ENCODE measurements around the gene ASB1. TPM values are rescaled to one million over a fixed set of nuclear protein-coding genes. Genes with fewer than 3 reads are reported as not detected.

ASB1 gene
- total and polyA plus RNA-seq, 2 of the 13 experiments (the other 11 are each of a cell fraction or from before 2014, with no cell fraction given) = 48.6 to 49.2 TPM

DNA sequence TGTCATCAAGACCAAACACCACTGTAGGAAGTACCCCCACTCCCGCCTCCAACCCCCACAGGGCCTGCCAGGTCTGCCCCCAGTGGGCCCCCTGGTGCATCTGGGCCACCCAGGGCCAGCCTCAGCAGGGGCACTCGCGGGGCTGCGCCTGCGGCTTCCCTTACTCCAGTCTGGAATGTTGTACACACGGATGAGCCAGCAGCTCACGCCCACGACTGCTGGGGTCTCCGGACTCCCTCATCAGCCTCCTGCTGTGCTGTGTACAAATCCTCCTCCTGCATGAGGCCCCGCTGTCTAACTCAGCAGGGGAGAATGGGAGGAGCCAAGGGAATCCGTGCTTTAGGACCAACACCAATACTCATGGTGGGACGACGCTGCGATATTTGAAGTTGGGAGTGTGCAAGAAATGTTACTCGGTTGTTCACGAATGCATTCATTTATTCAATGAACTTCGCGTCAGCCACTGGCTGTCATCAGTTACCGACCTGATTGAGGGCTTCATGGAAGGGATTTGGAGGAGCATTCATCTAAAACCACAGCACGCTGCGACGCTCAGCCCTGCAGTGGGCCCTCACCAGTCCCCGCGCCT is 654 bp upstream of the ASB1 start:
- peaks cover 40% of the 10 kb centered on the region for H3K79me2 ChIP-seq (ENCODE audit: insufficient read depth, low read length)
- H3K9ac ChIP-seq (ENCODE audit: insufficient read depth, low read depth, low read length) = peak overlapping the region; percentile 95
- peaks cover 42% of the 10 kb centered on the region for H3K4me1 ChIP-seq (ENCODE audit: insufficient read depth, low read length)
- TSS peak; percentile 99 for BruUV-seq (replicated peaks)
- no peaks in the 10 kb centered on the region; a peak in 1 of 5 replicates for H3K27me3 ChIP-seq (ENCODE audit: control insufficient read depth in 1 of 2, insufficient read depth in 2 of 2, low read length in 2 of 2)
- H3K9me3 ChIP-seq (ENCODE audit: low read length) = no peaks in the 10 kb centered on the region
- intact Hi-C loops (cut with micrococcal nuclease; ENCODE audit: unreplicated experiment) (no loop called here), in situ Hi-C loops (cut with HindIII; ENCODE audit: extremely low pct_ligation_motif_present, low pct_unique_long_range_greater_than_20kb) (no loop called here)
- H4K20me1 ChIP-seq (ENCODE audit: insufficient read depth, low read length) = peaks cover 16% of the 10 kb centered on the region
- FAIRE-seq (no peak), ATAC-seq (peak; percentile 54), DNase-seq (ENCODE audit: low spot score) (peak; percentile 57)
- H2AFZ ChIP-seq (ENCODE audit: low read length) = no peak overlapping the region
- ChIA-PET CTCF (ENCODE audit: low intra/inter-chr PET ratio, low total read pairs) (interaction anchor here (1.3 kb wide), 1 partner anchor 55 kb away, joined by 3 read pairs; no protein-coding TSS in a partner anchor), POLR2A (no interaction called here)
- peak overlapping the region; percentile 84 to 94 (median 92) for H3K4me3 ChIP-seq (replicated peaks in 1 of 3; ENCODE audit: insufficient read depth in 1 of 3, low read depth in 2 of 3, low read length in 3 of 3)
- H3K36me3 ChIP-seq (replicated peaks in 1 of 2; ENCODE audit: control insufficient read depth in 1 of 2, insufficient read depth in 2 of 2, low read length in 2 of 2) = peaks cover 5 to 11% of the 10 kb centered on the region in 2 experiments; a peak in 4 of 5 replicates
- H3K27ac ChIP-seq (ENCODE audit: extremely low read length, insufficient read depth, low read length) = peak overlapping the region; percentile 87
- WGBS (ENCODE audit: low lambda C conversion rate) = 2% methylated on average over 15 of the region's 24 CpGs
- H3K4me2 ChIP-seq (ENCODE audit: low read depth, low read length) = peak overlapping the region; percentile 84
- no peak for TF ChIP-seq SIX4 (CRISPR knock-in tag; IDR thresholded peaks at IDR 0.05)
- TF ChIP-seq MBNL3 (CRISPR knock-in tag; conservative IDR thresholded peaks at IDR 0.05) = no peak
- TF ChIP-seq RXRA (CRISPR knock-in tag; IDR thresholded peaks at IDR 0.05) = 0 out of 2 replicates have a peak, but pooled peaks have one; percentile 41
- no peak for TF ChIP-seq SUZ12 (IDR thresholded peaks at IDR 0.05; ENCODE audit: low read depth, low read length)
- no peak for TF ChIP-seq ZBTB7B (CRISPR knock-in tag; IDR thresholded peaks at IDR 0.05)
- TF ChIP-seq PRPF4 (IDR thresholded peaks at IDR 0.05; ENCODE audit: low read depth, low read length, poor library complexity, severe bottlenecking) = no peak
- TF ChIP-seq ZNF619 (CRISPR knock-in tag; IDR thresholded peaks at IDR 0.05) = 0 out of 2 replicates have a peak, but pooled peaks have one; percentile 23
- no peak for TF ChIP-seq SMC3 (IDR thresholded peaks at IDR 0.05; ENCODE audit: low read length)
- TF ChIP-seq NFE2 (CRISPR knock-in tag; IDR thresholded peaks at IDR 0.05) = peak; percentile 40; the same call in 1 of the 2 replicates
- TF ChIP-seq CSRNP1 (CRISPR knock-in tag; IDR thresholded peaks at IDR 0.05) = peak; percentile 53; the same call in 1 of the 2 replicates
- TF ChIP-seq ZNF660 (CRISPR knock-in tag; IDR thresholded peaks at IDR 0.05; ENCODE audit: borderline replicate concordance, low read depth) = 0 out of 2 replicates have a peak, but pooled peaks have one; percentile 17
- no peak for TF ChIP-seq ZFP41 (CRISPR knock-in tag; IDR thresholded peaks at IDR 0.05; ENCODE audit: borderline replicate concordance)
- no peak for TF ChIP-seq NFIC (IDR thresholded peaks at IDR 0.05; ENCODE audit: low read length)
- TF ChIP-seq, protein P1, sequence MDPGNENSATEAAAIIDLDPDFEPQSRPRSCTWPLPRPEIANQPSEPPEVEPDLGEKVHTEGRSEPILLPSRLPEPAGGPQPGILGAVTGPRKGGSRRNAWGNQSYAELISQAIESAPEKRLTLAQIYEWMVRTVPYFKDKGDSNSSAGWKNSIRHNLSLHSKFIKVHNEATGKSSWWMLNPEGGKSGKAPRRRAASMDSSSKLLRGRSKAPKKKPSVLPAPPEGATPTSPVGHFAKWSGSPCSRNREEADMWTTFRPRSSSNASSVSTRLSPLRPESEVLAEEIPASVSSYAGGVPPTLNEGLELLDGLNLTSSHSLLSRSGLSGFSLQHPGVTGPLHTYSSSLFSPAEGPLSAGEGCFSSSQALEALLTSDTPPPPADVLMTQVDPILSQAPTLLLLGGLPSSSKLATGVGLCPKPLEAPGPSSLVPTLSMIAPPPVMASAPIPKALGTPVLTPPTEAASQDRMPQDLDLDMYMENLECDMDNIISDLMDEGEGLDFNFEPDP (CRISPR knock-in tag; conservative IDR thresholded peaks at IDR 0.05) = peak; percentile 99
- TF ChIP-seq CBX5 (CRISPR knock-in tag; IDR thresholded peaks at IDR 0.05; ENCODE audit: borderline replicate concordance) = 0 out of 2 replicates have a peak, but pooled peaks have one; percentile 44
- 0 out of 2 replicates have a peak, but pooled peaks have one; percentile 11 for TF ChIP-seq ZNF180 (CRISPR knock-in tag; IDR thresholded peaks at IDR 0.05; ENCODE audit: borderline replicate concordance, low read depth)
- TF ChIP-seq, protein P2, sequence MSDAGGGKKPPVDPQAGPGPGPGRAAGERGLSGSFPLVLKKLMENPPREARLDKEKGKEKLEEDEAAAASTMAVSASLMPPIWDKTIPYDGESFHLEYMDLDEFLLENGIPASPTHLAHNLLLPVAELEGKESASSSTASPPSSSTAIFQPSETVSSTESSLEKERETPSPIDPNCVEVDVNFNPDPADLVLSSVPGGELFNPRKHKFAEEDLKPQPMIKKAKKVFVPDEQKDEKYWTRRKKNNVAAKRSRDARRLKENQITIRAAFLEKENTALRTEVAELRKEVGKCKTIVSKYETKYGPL (CRISPR knock-in tag; IDR thresholded peaks at IDR 0.05) = no peak
- TF ChIP-seq ZNF572 (CRISPR knock-in tag; IDR thresholded peaks at IDR 0.05) = 0 out of 2 replicates have a peak, but pooled peaks have one; percentile 6
- no peak for TF ChIP-seq CBX1 (IDR thresholded peaks at IDR 0.05; ENCODE audit: low read depth)
- TF ChIP-seq, protein P3, sequence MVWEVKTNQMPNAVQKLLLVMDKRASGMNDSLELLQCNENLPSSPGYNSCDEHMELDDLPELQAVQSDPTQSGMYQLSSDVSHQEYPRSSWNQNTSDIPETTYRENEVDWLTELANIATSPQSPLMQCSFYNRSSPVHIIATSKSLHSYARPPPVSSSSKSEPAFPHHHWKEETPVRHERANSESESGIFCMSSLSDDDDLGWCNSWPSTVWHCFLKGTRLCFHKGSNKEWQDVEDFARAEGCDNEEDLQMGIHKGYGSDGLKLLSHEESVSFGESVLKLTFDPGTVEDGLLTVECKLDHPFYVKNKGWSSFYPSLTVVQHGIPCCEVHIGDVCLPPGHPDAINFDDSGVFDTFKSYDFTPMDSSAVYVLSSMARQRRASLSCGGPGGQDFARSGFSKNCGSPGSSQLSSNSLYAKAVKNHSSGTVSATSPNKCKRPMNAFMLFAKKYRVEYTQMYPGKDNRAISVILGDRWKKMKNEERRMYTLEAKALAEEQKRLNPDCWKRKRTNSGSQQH (CRISPR knock-in tag; IDR thresholded peaks at IDR 0.05; ENCODE audit: low read depth) = peak; percentile 68; the same call in 1 of the 2 replicates

Measured in HepG2 (cell line).